DND-41 (cell line): ENCODE results near the gene CHCHD5.

Experiments
- EZH2 ChIP-seq: IDR thresholded peaks from 3 replicates; pipeline ENCODE4 v1.6.1; 2012; ENCODE audit warnings: borderline replicate concordance, low read depth, mild to moderate bottlenecking, moderate library complexity, low read length, inconsistent platforms; ENCODE audit not compliant: severe bottlenecking
- TF ChIP-seq, protein P1 (sequence below): IDR thresholded peaks from 2 replicates; pipeline ENCODE4 v1.5.1; 2012; ENCODE audit warnings: borderline replicate concordance, low read length, moderate library complexity, mild to moderate bottlenecking; ENCODE audit not compliant: poor library complexity, severe bottlenecking; ENCODE audit errors: extremely low read depth

DNA sequence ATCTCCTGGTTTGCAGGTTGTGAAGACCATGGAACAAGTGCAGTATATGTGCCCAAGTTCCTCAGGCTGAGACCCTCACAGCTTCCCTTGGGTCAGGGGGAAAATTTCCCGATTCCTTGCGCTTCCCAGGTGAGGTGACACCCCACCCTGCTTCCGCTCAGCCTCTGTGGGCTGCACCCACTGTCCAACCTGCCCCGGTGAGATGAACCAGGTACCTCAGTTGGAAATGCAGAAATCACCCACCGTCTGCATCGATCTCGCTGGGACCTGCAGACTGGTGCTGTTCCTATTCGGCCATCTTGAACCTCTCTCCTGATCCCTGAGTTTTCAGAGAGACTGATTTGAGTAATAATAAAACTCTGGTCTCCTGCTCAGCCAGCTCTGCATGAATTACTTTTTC is 30.6 kb downstream of the CHCHD5 start:
- TF ChIP-seq, protein P1, sequence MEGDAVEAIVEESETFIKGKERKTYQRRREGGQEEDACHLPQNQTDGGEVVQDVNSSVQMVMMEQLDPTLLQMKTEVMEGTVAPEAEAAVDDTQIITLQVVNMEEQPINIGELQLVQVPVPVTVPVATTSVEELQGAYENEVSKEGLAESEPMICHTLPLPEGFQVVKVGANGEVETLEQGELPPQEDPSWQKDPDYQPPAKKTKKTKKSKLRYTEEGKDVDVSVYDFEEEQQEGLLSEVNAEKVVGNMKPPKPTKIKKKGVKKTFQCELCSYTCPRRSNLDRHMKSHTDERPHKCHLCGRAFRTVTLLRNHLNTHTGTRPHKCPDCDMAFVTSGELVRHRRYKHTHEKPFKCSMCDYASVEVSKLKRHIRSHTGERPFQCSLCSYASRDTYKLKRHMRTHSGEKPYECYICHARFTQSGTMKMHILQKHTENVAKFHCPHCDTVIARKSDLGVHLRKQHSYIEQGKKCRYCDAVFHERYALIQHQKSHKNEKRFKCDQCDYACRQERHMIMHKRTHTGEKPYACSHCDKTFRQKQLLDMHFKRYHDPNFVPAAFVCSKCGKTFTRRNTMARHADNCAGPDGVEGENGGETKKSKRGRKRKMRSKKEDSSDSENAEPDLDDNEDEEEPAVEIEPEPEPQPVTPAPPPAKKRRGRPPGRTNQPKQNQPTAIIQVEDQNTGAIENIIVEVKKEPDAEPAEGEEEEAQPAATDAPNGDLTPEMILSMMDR: no peak
- no peak for TF ChIP-seq EZH2
